Measurements from ENCODE around the gene AP1B1. TPM values are rescaled to one million over a fixed set of nuclear protein-coding genes. Genes with fewer than 3 reads are reported as not detected.

Gene AP1B1
- polyA plus RNA-seq, 1 donor (not counting 4 experiments of a cell fraction or from before 2014, with no cell fraction given), result 55.3 TPM

GRCh38 chr22:29390270-29390669 lies 1.9 kb upstream of the AP1B1 start:
- H3K27me3 ChIP-seq (ENCODE audit: control insufficient read depth, extremely low read depth, insufficient read depth, low read length), result no peaks in the 10 kb centered on the region
- no peaks in the 10 kb centered on the region for H4K20me1 ChIP-seq (ENCODE audit: control insufficient read depth, extremely low read depth, insufficient read depth, low read length)
- DNase-seq (ENCODE audit: low read depth, low spot score) (no peak), FAIRE-seq (no peak)
- peaks cover 28% of the 10 kb centered on the region for H3K79me2 ChIP-seq (ENCODE audit: control insufficient read depth, insufficient read depth, low read length)
- peaks cover 0 to 3% of the 10 kb centered on the region in 2 experiments for H3K36me3 ChIP-seq (ENCODE audit: control insufficient read depth in 2 of 2, extremely low read depth in 1 of 2, insufficient read depth in 2 of 2, low read length in 2 of 2)
- H3K9me1 ChIP-seq (ENCODE audit: control insufficient read depth, extremely low read depth, insufficient read depth, low read length), result no peaks in the 10 kb centered on the region
- H3K4me2 ChIP-seq (ENCODE audit: control insufficient read depth, extremely low read depth, insufficient read depth, low read depth, low read length), result no peak overlapping the region
- TF ChIP-seq CTCF (optimal IDR thresholded peaks at IDR 0.05 in 1 of 3, IDR thresholded peaks at IDR 0.05 in 1 of 3, conservative IDR thresholded peaks at IDR 0.05 in 1 of 3; ENCODE audit: extremely low read depth in 1 of 3, insufficient read depth in 2 of 3, low read length in 3 of 3) (no peak), EZH2 (IDR thresholded peaks at IDR 0.05; ENCODE audit: low read length) (no peak)
- H3K4me1 ChIP-seq (ENCODE audit: control insufficient read depth, extremely low read depth, insufficient read depth, low read length), result peaks cover 22% of the 10 kb centered on the region
- H3K9me3 ChIP-seq (ENCODE audit: control insufficient read depth, low read depth, low read length), result no peaks in the 10 kb centered on the region
- H3K4me3 ChIP-seq (ENCODE audit: control insufficient read depth in 2 of 3, extremely low read depth in 1 of 3, insufficient read depth in 2 of 3, low read depth in 1 of 3, low read length in 3 of 3), result no peak overlapping the region
- H3K9ac ChIP-seq (ENCODE audit: control insufficient read depth, extremely low read depth, insufficient read depth, low read length), result no peak overlapping the region
- H3K27ac ChIP-seq (ENCODE audit: control insufficient read depth, insufficient read depth, low read length), result no peak overlapping the region
- no peak overlapping the region for H2AFZ ChIP-seq (ENCODE audit: control insufficient read depth, low read length)
- dilution Hi-C loops (cut with MboI; ENCODE audit: extremely low pct_ligation_motif_present, low sequenced_read_pairs), result no loop called here

GRCh38 chr22:29388759-29389090 lies 355 bp upstream of the AP1B1 start:
- Histone ChIP-seq H3K4me3 (ENCODE audit: control insufficient read depth in 2 of 3, extremely low read depth in 1 of 3, insufficient read depth in 2 of 3, low read depth in 1 of 3, low read length in 3 of 3) (peak overlapping the region; percentile 88 to 92 (median 90)), H2AFZ (ENCODE audit: control insufficient read depth, low read length) (peak overlapping the region; percentile 97), H3K4me2 (ENCODE audit: control insufficient read depth, extremely low read depth, insufficient read depth, low read depth, low read length) (peak overlapping the region; percentile 79), H3K36me3 (ENCODE audit: control insufficient read depth in 2 of 2, extremely low read depth in 1 of 2, insufficient read depth in 2 of 2, low read length in 2 of 2) (peaks cover 4 to 11% of the 10 kb centered on the region in 2 experiments), H3K9me3 (ENCODE audit: control insufficient read depth, low read depth, low read length) (no peaks in the 10 kb centered on the region), H3K4me1 (ENCODE audit: control insufficient read depth, extremely low read depth, insufficient read depth, low read length) (peaks cover 22% of the 10 kb centered on the region), H3K9me1 (ENCODE audit: control insufficient read depth, extremely low read depth, insufficient read depth, low read length) (no peaks in the 10 kb centered on the region), H3K27ac (ENCODE audit: control insufficient read depth, insufficient read depth, low read length) (no peak overlapping the region), H4K20me1 (ENCODE audit: control insufficient read depth, extremely low read depth, insufficient read depth, low read length) (no peaks in the 10 kb centered on the region), H3K27me3 (ENCODE audit: control insufficient read depth, extremely low read depth, insufficient read depth, low read length) (no peaks in the 10 kb centered on the region), H3K79me2 (ENCODE audit: control insufficient read depth, insufficient read depth, low read length) (peaks cover 40% of the 10 kb centered on the region), H3K9ac (ENCODE audit: control insufficient read depth, extremely low read depth, insufficient read depth, low read length) (peak overlapping the region; percentile 88)
- TF ChIP-seq CTCF (optimal IDR thresholded peaks at IDR 0.05 in 1 of 3, IDR thresholded peaks at IDR 0.05 in 1 of 3, conservative IDR thresholded peaks at IDR 0.05 in 1 of 3; ENCODE audit: extremely low read depth in 1 of 3, insufficient read depth in 2 of 3, low read length in 3 of 3) (no peak), EZH2 (IDR thresholded peaks at IDR 0.05; ENCODE audit: low read length) (no peak)
- dilution Hi-C loops (cut with MboI; ENCODE audit: extremely low pct_ligation_motif_present, low sequenced_read_pairs), result no loop called here
- no peak for DNase-seq (ENCODE audit: low read depth, low spot score)
- FAIRE-seq, result no peak

Data from keratinocyte (primary cell).